HCT116 (cell line): ENCODE data around the gene ARHGDIA. TPM values are rescaled to one million over a fixed set of nuclear protein-coding genes. Genes with fewer than 3 reads are reported as not detected.

Experiments
- ATAC-seq: fragments of 200-7000 bp; cut with Tn5 transposase; 2 replicates; pipeline ENCODE4 v1.9.1; 2020; ENCODE audit warnings: mild to moderate bottlenecking, moderate library complexity
- BruUV-seq: library from RNA; stranded (reverse); fragments of 400-500 nt; replicated peaks from 2 replicates; lab custom pipeline; 2021; lab: Mats Ljungman, UMichigan
- CTCF ChIA-PET: fragments of 300-600 bp; sonication (Branson Sonifier 250); formaldehyde crosslinking; loops from one replicate; lab custom pipeline; 2021; ENCODE audit warnings: antibody characterized with exemption; lab: Charles Lee
- POLR2A ChIA-PET: fragments of 300-600, 350-600 bp; sonication (Branson Sonifier 250); formaldehyde crosslinking; loops from one replicate; lab custom pipeline; 2021; ENCODE audit warnings: antibody characterized with exemption; lab: Charles Lee
- RAD21 ChIA-PET, 2 experiments: fragments of 300-600 bp; sonication (Branson Sonifier 250); formaldehyde crosslinking; loops; one replicate each; lab custom pipeline; 2023; ENCODE audit warnings: low total read pairs in 2 of 2; ENCODE audit not compliant: uncharacterized antibody in 2 of 2, unreplicated experiment in 2 of 2, low non-redundant PET in 1 of 2; lab: Charles Lee
- DNase-seq: peaks from one replicate; pipeline ENCODE4 v3.0.0-alpha.2; 2010; ENCODE audit warnings: low read depth, low spot score
- H2AFZ ChIP-seq: fragments of 200-600 bp; shearing (Covaris generic), sonication (generic); 2 replicates; pipeline ENCODE4 v1.6.1; 2017; ENCODE audit warnings: low read depth, mixed run types, mixed read lengths, antibody characterized with exemption, low read length; ENCODE audit not compliant: poor library complexity, severe bottlenecking
- H3K27ac ChIP-seq: 2 replicates; pipeline ENCODE4 v1.5.1; 2012; ENCODE audit warnings: low read depth, low read length
- H3K27me3 ChIP-seq: fragments of 200-600 bp; sonication (generic); 2 replicates; pipeline ENCODE4 v1.6.1; 2016; ENCODE audit warnings: mixed run types, low read length, mixed read lengths; ENCODE audit not compliant: insufficient read depth
- H3K36me3 ChIP-seq, 2 experiments: fragments of 200-500 bp in 1 of 2; fragments of 200-600 bp in 1 of 2; sonication (Bioruptor generic) in 1 of 2; sonication (generic) in 1 of 2; 2 replicates each; pipeline versions ENCODE4 v1.5.1 to v1.6.1; 2014 to 2016; ENCODE audit warnings: low read length in 2 of 2, inconsistent platforms in 1 of 2, mixed read lengths in 1 of 2, mixed run types in 1 of 2; ENCODE audit not compliant: insufficient read depth in 2 of 2, control insufficient read depth in 1 of 2
- H3K4me1 ChIP-seq, 2 experiments: fragments of 200-600 bp in 1 of 2; sonication (generic) in 1 of 2; 2 replicates each; pipeline versions ENCODE4 v1.5.1 to v1.6.1; 2012 to 2017; ENCODE audit warnings: low read length in 2 of 2, inconsistent platforms in 1 of 2, mild to moderate bottlenecking in 1 of 2, mixed read lengths in 1 of 2, mixed run types in 1 of 2, moderate library complexity in 1 of 2; ENCODE audit not compliant: insufficient read depth in 2 of 2, control insufficient read depth in 1 of 2
- H3K4me2 ChIP-seq: fragments of 200-600 bp; sonication (generic); 2 replicates; pipeline ENCODE4 v1.6.1; 2017; ENCODE audit warnings: mixed run types, low read length, mixed read lengths
- H3K4me3 ChIP-seq, 2 experiments: fragments of 200-600 bp in 1 of 2; sonication (generic) in 1 of 2; replicated peaks in 1 of 2; 2 replicates each; pipeline ENCODE4 v1.5.1; 2011 to 2016; ENCODE audit warnings: low read length in 2 of 2, control low read depth in 1 of 2, low read depth in 1 of 2, mild to moderate bottlenecking in 1 of 2, mixed read lengths in 1 of 2, mixed run types in 1 of 2
- H3K79me2 ChIP-seq: fragments of 200-600 bp; sonication (generic); 2 replicates; pipeline ENCODE4 v1.6.1; 2017; ENCODE audit warnings: mild to moderate bottlenecking, mixed run types, low read length, moderate library complexity, mixed read lengths; ENCODE audit not compliant: insufficient read depth
- H3K9ac ChIP-seq: fragments of 200-600 bp; sonication (generic); 2 replicates; pipeline ENCODE4 v1.6.1; 2016; ENCODE audit warnings: low read length, mixed read lengths
- H3K9me2 ChIP-seq: fragments of 200-600 bp; sonication (generic), shearing (Covaris generic); 2 replicates; pipeline ENCODE4 v1.6.1; 2017; ENCODE audit warnings: mixed run types, mild to moderate bottlenecking, moderate library complexity; ENCODE audit not compliant: insufficient read depth
- H3K9me3 ChIP-seq, 2 experiments: fragments of 200-500 bp in 1 of 2; fragments of 200-600 bp in 1 of 2; sonication (Bioruptor generic) in 1 of 2; sonication (generic) in 1 of 2; 2 replicates each; pipeline ENCODE4 v1.6.1; 2014 to 2017; ENCODE audit warnings: low read length in 2 of 2, mixed read lengths in 2 of 2, inconsistent platforms in 1 of 2, low read depth in 1 of 2, mild to moderate bottlenecking in 1 of 2, mixed run types in 1 of 2, moderate library complexity in 1 of 2; ENCODE audit not compliant: control insufficient read depth in 1 of 2, insufficient read depth in 1 of 2
- H4K20me1 ChIP-seq: fragments of 200-600 bp; sonication (generic), shearing (Covaris generic); 2 replicates; pipeline ENCODE4 v1.6.1; 2017; ENCODE audit warnings: mixed run types, mild to moderate bottlenecking, moderate library complexity; ENCODE audit not compliant: insufficient read depth
- ATF3 ChIP-seq: IDR thresholded peaks from 2 replicates; pipeline ENCODE4 v1.6.1; 2012
- CBX3 ChIP-seq: IDR thresholded peaks from 2 replicates; pipeline ENCODE4 v1.6.1; 2012; ENCODE audit warnings: low read depth
- CEBPB ChIP-seq: IDR thresholded peaks from 2 replicates; pipeline ENCODE4 v1.6.1; 2012; ENCODE audit warnings: low read depth
- CTCF ChIP-seq, 3 experiments: fragments of 200-600 bp in 1 of 3; sonication (generic) in 1 of 3; IDR thresholded peaks in 2 of 3; conservative IDR thresholded peaks in 1 of 3; 2 replicates each; pipeline ENCODE4 v1.5.1; 2012 to 2017; ENCODE audit warnings: low read depth in 2 of 3, low read length in 2 of 3, antibody characterized with exemption in 1 of 3, borderline replicate concordance in 1 of 3, control low read depth in 1 of 3, mild to moderate bottlenecking in 1 of 3, mixed read lengths in 1 of 3, mixed run types in 1 of 3, moderate library complexity in 1 of 3; ENCODE audit not compliant: insufficient read depth in 1 of 3
- EGR1 ChIP-seq: IDR thresholded peaks from 2 replicates; pipeline ENCODE4 v1.6.1; 2012; ENCODE audit warnings: low read depth
- ELF1 ChIP-seq: IDR thresholded peaks from 2 replicates; pipeline ENCODE4 v1.6.1; 2012; ENCODE audit warnings: low read depth, borderline replicate concordance
- EZH2 ChIP-seq: fragments of 200-600 bp; sonication (generic); IDR thresholded peaks from 2 replicates; pipeline ENCODE4 v1.6.1; 2017; ENCODE audit warnings: antibody characterized with exemption, mixed run types
- EZH2phosphoT487 ChIP-seq: fragments of 200-600 bp; IDR thresholded peaks from 2 replicates; pipeline ENCODE4 v1.6.1; 2018; ENCODE audit warnings: antibody characterized with exemption, borderline replicate concordance
- FOSL1 ChIP-seq: IDR thresholded peaks from 2 replicates; pipeline ENCODE4 v1.6.1; 2012; ENCODE audit warnings: low read depth
- JUND ChIP-seq: IDR thresholded peaks from 2 replicates; pipeline ENCODE4 v1.6.1; 2012
- POLR2A ChIP-seq: IDR thresholded peaks from 2 replicates; pipeline ENCODE4 v1.7.0; 2011; ENCODE audit warnings: borderline replicate concordance; ENCODE audit not compliant: insufficient read depth, insufficient read length; ENCODE audit errors: extremely low read depth
- POLR2AphosphoS5 ChIP-seq: IDR thresholded peaks from 2 replicates; pipeline ENCODE4 v1.6.1; 2011; ENCODE audit warnings: mild to moderate bottlenecking, low read depth, low read length, moderate library complexity
- RAD21 ChIP-seq: IDR thresholded peaks from 2 replicates; pipeline ENCODE4 v1.6.1; 2012; ENCODE audit warnings: low read depth, mild to moderate bottlenecking
- REST ChIP-seq: IDR thresholded peaks from 2 replicates; pipeline ENCODE4 v1.6.1; 2012; ENCODE audit warnings: low read depth
- SIN3A ChIP-seq: IDR thresholded peaks from 2 replicates; pipeline ENCODE4 v1.6.1; 2012; ENCODE audit warnings: low read depth
- SRF ChIP-seq: IDR thresholded peaks from 2 replicates; pipeline ENCODE4 v1.6.1; 2012; ENCODE audit warnings: low read depth
- TCF7L2 ChIP-seq: IDR thresholded peaks from 2 replicates; pipeline ENCODE4 v1.7.0; 2011; ENCODE audit warnings: borderline replicate concordance, inconsistent platforms; ENCODE audit not compliant: insufficient read depth, insufficient read length; ENCODE audit errors: extremely low read depth
- YY1 ChIP-seq: IDR thresholded peaks from 2 replicates; pipeline ENCODE4 v1.6.1; 2011; ENCODE audit warnings: low read length, low read depth, moderate library complexity, mild to moderate bottlenecking; ENCODE audit not compliant: insufficient replicate concordance; ENCODE audit errors: extremely low read depth
- ZBTB33 ChIP-seq: IDR thresholded peaks from 2 replicates; pipeline ENCODE4 v1.6.1; 2011; ENCODE audit warnings: mild to moderate bottlenecking, low read length, moderate library complexity; ENCODE audit not compliant: insufficient replicate concordance; ENCODE audit errors: extremely low read depth
- intact Hi-C: fragments of 100-400 bp; cut with micrococcal nuclease; formaldehyde crosslinking; loops from 2 replicates; pipeline ENCODE4 v1.10.0; 2022
- total RNA-seq: library from RNA; stranded (reverse); gene quantifications from one replicate; pipeline ENCODE4 v1.2.1, GENCODE V29; 2021; ENCODE audit not compliant: unreplicated experiment

ARHGDIA gene
- total RNA-seq, 1 experiment from 2014 or later = 554 TPM

- Histone ChIP-seq H4K20me1 (no peaks in the 10 kb centered on the region), H3K4me3 (no peak overlapping the region), H3K4me2 (no peak overlapping the region), H3K36me3 (no peaks in the 10 kb centered on the region), H3K27me3 (no peaks in the 10 kb centered on the region), H3K27ac (no peak overlapping the region), H3K9ac (no peak overlapping the region), H3K9me2 (no peaks in the 10 kb centered on the region), H3K9me3 (no peaks in the 10 kb centered on the region), H2AFZ (no peak overlapping the region), H3K79me2 (no peaks in the 10 kb centered on the region), H3K4me1 (peaks cover 16 to 32% of the 10 kb centered on the region in 2 experiments)
- BruUV-seq = no TSS peak
- RAD21 ChIA-PET = no interaction called here
- DNase-seq (no peak), ATAC-seq (no peak)
- TF ChIP-seq POLR2AphosphoS5 (no peak), CBX3 (no peak), ELF1 (no peak), EZH2phosphoT487 (no peak), RAD21 (no peak), TCF7L2 (no peak), JUND (no peak), YY1 (no peak), CEBPB (no peak), ZBTB33 (no peak), EZH2 (no peak), FOSL1 (no peak), CTCF (IDR thresholded peaks at IDR 0.05 in 2 of 3, conservative IDR thresholded peaks at IDR 0.05 in 1 of 3; ENCODE audit: borderline replicate concordance in 1 of 3, insufficient read depth in 1 of 3, low read depth in 2 of 3, low read length in 2 of 3) (no peak), REST (no peak), SIN3A (no peak), EGR1 (no peak), SRF (no peak), POLR2A (no peak), ATF3 (no peak)
- intact Hi-C loops = no loop called here
- POLR2A ChIA-PET = no interaction called here
- CTCF ChIA-PET = no interaction called here
Observed at GRCh38 chr17:81819708-81820107, 51.4 kb downstream of the ARHGDIA start.
